ENCODE data around the gene TOB2.
"Not testable (repeated sequence)": the region's sequence is repeated elsewhere in the genome, so short reads cannot be mapped to it uniquely, and the experiment has no call there.

TOB2 gene

GRCh38 chr22:41478473-41478872 is 31.9 kb upstream of the TOB2 start:
- no peak for TF ChIP-seq CTCF (IDR thresholded peaks at IDR 0.05; ENCODE audit: low read depth, low read length)
- H3K4me3 ChIP-seq (ENCODE audit: low read depth, low read length) = no peak overlapping the region

- no peak overlapping the region for H3K4me3 ChIP-seq (ENCODE audit: low read depth, low read length)
- TF ChIP-seq CTCF (IDR thresholded peaks at IDR 0.05; ENCODE audit: low read depth, low read length) = no peak
These were observed 28.4 kb upstream of the TOB2 start for GRCh38 chr22:41474872-41475451.

GRCh38 chr22:41471568-41471967 is 25.0 kb upstream of the TOB2 start:
- TF ChIP-seq CTCF (IDR thresholded peaks at IDR 0.05; ENCODE audit: low read depth, low read length) = no peak
- H3K4me3 ChIP-seq (ENCODE audit: low read depth, low read length) = no peak overlapping the region

- no peak for TF ChIP-seq CTCF (IDR thresholded peaks at IDR 0.05; ENCODE audit: low read depth, low read length)
- H3K4me3 ChIP-seq (ENCODE audit: low read depth, low read length) = no peak overlapping the region
These were observed 24.3 kb upstream of the TOB2 start for GRCh38 chr22:41470886-41471285.

GRCh38 chr22:41469218-41469851 is 22.7 kb upstream of the TOB2 start:
- no peak for TF ChIP-seq CTCF (IDR thresholded peaks at IDR 0.05; ENCODE audit: low read depth, low read length)
- H3K4me3 ChIP-seq (ENCODE audit: low read depth, low read length) = peak overlapping the region; percentile 98

GRCh38 chr22:41468381-41469217 is 22.0 kb upstream of the TOB2 start, which contains the start of the genes ACO2 and PHF5A:
Gene ACO2, plus strand, starts transcription at chr22:41469117. Its CDS starts 30 bp downstream, at chr22:41469147.
Gene PHF5A, minus strand, starts transcription at chr22:41468692. Its CDS starts 39 bp downstream, at chr22:41468653.
- peak within 1 kb of the TSS; percentile 98 for H3K4me3 ChIP-seq (ENCODE audit: low read depth, low read length)
- TF ChIP-seq CTCF (IDR thresholded peaks at IDR 0.05; ENCODE audit: low read depth, low read length) = no peak

GRCh38 chr22:41461901-41462300 is 15.3 kb upstream of the TOB2 start:
- no peak overlapping the region for H3K4me3 ChIP-seq (ENCODE audit: low read depth, low read length)
- no peak for TF ChIP-seq CTCF (IDR thresholded peaks at IDR 0.05; ENCODE audit: low read depth, low read length)

- not testable (repeated sequence) for H3K4me3 ChIP-seq (ENCODE audit: low read depth, low read length)
These were observed 13.5 kb upstream of the TOB2 start for GRCh38 chr22:41460071-41460470.

Data from WI38 (cell line).